Stomach (tissue), 9 donors: Measurements from ENCODE around the gene PRR15L. TPM values are rescaled to one million over a fixed set of nuclear protein-coding genes. Genes with fewer than 3 reads are reported as not detected.

ENCODE experiments used
- DNase-seq, 2 donors: peaks; one replicate each; pipeline versions ENCODE4 v3.0.0 to v3.0.0-alpha.2; 2013 to 2019
- H3K27ac ChIP-seq, 5 donors: fragments of 200-600 bp in 4 of 5; sonication (generic) in 4 of 5; one replicate each; pipeline ENCODE4 v1.5.1; 2013 to 2019; ENCODE audit warnings: mild to moderate bottlenecking in 1 of 5, moderate library complexity in 1 of 5
- H3K27me3 ChIP-seq, 3 donors: fragments of 200-600 bp; sonication (generic); one replicate each; pipeline ENCODE4 v1.5.1; 2017 to 2019; ENCODE audit warnings: mixed run types in 1 of 3
- H3K36me3 ChIP-seq, 4 donors: fragments of 200-600 bp; sonication (generic); 1 replicate in 3 of 4; 2 replicates in 1 of 4; pipeline ENCODE4 v1.5.1; 2016 to 2019
- H3K4me1 ChIP-seq, 4 donors: fragments of 200-600 bp; sonication (generic); one replicate each; pipeline ENCODE4 v1.5.1; 2016 to 2019
- H3K4me3 ChIP-seq, 4 donors: fragments of 200-600 bp; sonication (generic) in 3 of 4; one replicate each; pipeline ENCODE4 v1.5.1; 2016 to 2019; ENCODE audit warnings: mild to moderate bottlenecking in 1 of 4
- H3K9me3 ChIP-seq, 4 donors: fragments of 200-600 bp; sonication (generic); one replicate each; pipeline ENCODE4 v1.5.1; 2016 to 2019
- CTCF ChIP-seq, 7 experiments: fragments of 450-650 bp in 4 of 7; fragments of 200-600 bp in 3 of 7; sonication (generic) in 3 of 7; IDR thresholded peaks; one replicate each; pipeline ENCODE4 v1.5.1; 2016 to 2019; ENCODE audit warnings: antibody characterized with exemption in 7 of 7, control low read depth in 2 of 7, mild to moderate bottlenecking in 1 of 7
- EP300 ChIP-seq: sonication (generic); formaldehyde crosslinking; IDR thresholded peaks from one replicate; pipeline ENCODE4 v1.6.1; 2017; ENCODE audit warnings: antibody characterized with exemption
- POLR2A ChIP-seq, 4 donors: fragments of 450-650 bp; IDR thresholded peaks; one replicate each; pipeline ENCODE4 v1.6.1; 2016; ENCODE audit warnings: antibody characterized with exemption in 4 of 4, control low read depth in 2 of 4, mild to moderate bottlenecking in 1 of 4, moderate library complexity in 1 of 4
- POLR2AphosphoS5 ChIP-seq, 3 donors: sonication (generic); formaldehyde crosslinking; IDR thresholded peaks; one replicate each; pipeline ENCODE4 v1.6.1; 2016; ENCODE audit warnings: antibody characterized with exemption in 3 of 3
- WGBS, 5 donors: extraction: QIAGEN DNeasy Blood & Tissue Kit in 3 of 5; methylation state at CpG; one replicate each; pipeline versions ENCODE4 v1.1.5 to v1.1.7; 2013 to 2018; 5-methylcytosine and 5-hydroxymethylcytosine counted together
- intact Hi-C: fragments of 100-400 bp; cut with DNase I; formaldehyde crosslinking; loops from one replicate; pipeline ENCODE4 v1.15.1; 2023; ENCODE audit warnings: low total_unique reads
- polyA plus RNA-seq, 3 donors: library from polyadenylated mRNA; stranded (reverse); fragments of 200-250 nt; gene quantifications; one replicate each; pipeline ENCODE4 v1.2.3, GENCODE V29; 2013
- total RNA-seq, 5 donors: library from RNA; depleted of rRNA; stranded (reverse); fragments of >200 nt; gene quantifications; one replicate each; pipeline versions ENCODE4 v1.1.0 to v1.2.3, GENCODE V29; 2014 to 2016
- donor health status: healthy with polysubstance abuse.
- donor health status: Bipolar disorder and iron deficiency.
- donor health status: healthy.

Gene PRR15L
- total and polyA plus RNA-seq, 8 donors, result 23.9 to 102 (median 74.7) TPM

GRCh38 chr17:47934856-47935255 lies 22.8 kb downstream of the PRR15L start:
- H3K4me1 ChIP-seq, result peaks cover 0 to 10% (median under 1%) of the 10 kb centered on the region in 4 donors
- peaks cover 0 to 13% (median 10%) of the 10 kb centered on the region in 4 donors for H3K36me3 ChIP-seq
- no peak overlapping the region for H3K4me3 ChIP-seq
- WGBS, 5 donors, result 87 to 96% (median 88%) methylated on average over 1 of the region's 1 CpG
- no peaks in the 10 kb centered on the region for H3K27me3 ChIP-seq
- no peak for DNase-seq
- no peak for TF ChIP-seq POLR2A (IDR thresholded peaks at IDR 0.05)
- TF ChIP-seq EP300, result no peak
- TF ChIP-seq CTCF (IDR thresholded peaks at IDR 0.05), result no peak
- no peak for TF ChIP-seq POLR2AphosphoS5 (IDR thresholded peaks at IDR 0.05)
- no peaks in the 10 kb centered on the region for H3K9me3 ChIP-seq
- intact Hi-C loops, result no loop called here
- no peak overlapping the region for H3K27ac ChIP-seq

- no peak overlapping the region for H3K27ac ChIP-seq
- no peaks in the 10 kb centered on the region for H3K9me3 ChIP-seq
- H3K4me3 ChIP-seq, result no peak overlapping the region
- 55 to 76% (median 59%) methylated on average over 4 of the region's 4 CpGs for WGBS, 5 donors
- no peaks in the 10 kb centered on the region for H3K27me3 ChIP-seq
- peaks cover 4 to 43% (median 40%) of the 10 kb centered on the region in 4 donors for H3K36me3 ChIP-seq
- intact Hi-C loops, result no loop called here
- H3K4me1 ChIP-seq, result peaks cover 0 to 10% (median 0%) of the 10 kb centered on the region in 4 donors
- DNase-seq, result no peak
- TF ChIP-seq CTCF (IDR thresholded peaks at IDR 0.05) (no peak), POLR2AphosphoS5 (IDR thresholded peaks at IDR 0.05) (no peak), EP300 (no peak), POLR2A (IDR thresholded peaks at IDR 0.05) (no peak)
Observed at GRCh38 chr17:47931848-47932247, 25.8 kb downstream of the PRR15L start.

- Histone ChIP-seq H3K36me3 (peaks cover 28 to 67% (median 64%) of the 10 kb centered on the region in 4 donors), H3K27ac (no peak overlapping the region)
- intact Hi-C loops, result no loop called here
Observed at GRCh38 chr17:47929218-47930000, 28.3 kb downstream of the PRR15L start.

GRCh38 chr17:47928415-47928814 lies 29.3 kb downstream of the PRR15L start:
- no peak for DNase-seq
- intact Hi-C loops, result no loop called here
- TF ChIP-seq CTCF (IDR thresholded peaks at IDR 0.05) (no peak), POLR2A (IDR thresholded peaks at IDR 0.05) (no peak), EP300 (no peak), POLR2AphosphoS5 (IDR thresholded peaks at IDR 0.05) (no peak)
- WGBS, 5 donors, result 65 to 80% (median 76%) methylated on average over 2 of the region's 2 CpGs
- Histone ChIP-seq H3K27me3 (no peaks in the 10 kb centered on the region), H3K9me3 (no peaks in the 10 kb centered on the region), H3K27ac (no peak overlapping the region), H3K4me1 (no peaks in the 10 kb centered on the region), H3K4me3 (no peak overlapping the region), H3K36me3 (peaks cover 38 to 77% (median 74%) of the 10 kb centered on the region in 4 donors)

More at GRCh38 chr17:47929218-47930000, 28.3 kb downstream of the PRR15L start:
- Histone ChIP-seq H3K27me3 (no peaks in the 10 kb centered on the region), H3K9me3 (no peaks in the 10 kb centered on the region), H3K4me1 (no peaks in the 10 kb centered on the region), H3K4me3 (no peak overlapping the region)
- TF ChIP-seq EP300 (no peak), POLR2AphosphoS5 (IDR thresholded peaks at IDR 0.05) (no peak), POLR2A (IDR thresholded peaks at IDR 0.05) (no peak), CTCF (IDR thresholded peaks at IDR 0.05) (no peak)
- no peak for DNase-seq
- 62 to 80% (median 69%) methylated on average over 10 of the region's 10 CpGs for WGBS, 5 donors
